Stimulated activated CD8-positive, alpha-beta memory T cell treated with anti-CD3 and anti-CD28 coated beads, Interleukin-15, amount 100 ng/mL, for 48 hours (primary cell): ENCODE measurements around the gene FCGBP.
A peak's percentile ranks its signal among the peaks of the same experiment; 100 is the strongest.

ENCODE experiments used
- DNase-seq, 2 donors: peaks; one replicate each; pipeline ENCODE4 v3.0.0-alpha.2; 2020; ENCODE audit warnings: low read depth in 2 of 2

FCGBP gene

DNA sequence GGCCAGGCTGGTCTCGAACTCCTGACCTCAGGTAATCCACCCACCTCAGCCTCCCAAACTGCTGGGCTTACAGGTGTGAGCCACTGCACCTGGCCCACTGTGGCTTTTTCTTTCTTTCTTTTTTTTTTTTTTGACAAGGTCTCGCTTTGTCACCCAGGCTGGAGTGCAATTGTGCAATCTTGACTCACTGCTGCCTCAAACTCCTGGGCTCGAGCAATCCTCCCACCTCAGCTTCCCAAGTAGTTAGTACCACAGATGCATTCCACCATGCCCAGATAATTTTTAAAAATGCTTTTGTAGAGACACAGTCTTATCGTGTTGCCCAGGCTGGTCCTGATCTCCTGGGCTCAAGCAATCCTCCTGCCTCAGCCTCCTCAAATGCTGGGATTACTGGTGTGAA is 12.1 kb upstream of the FCGBP start:
- DNase-seq = no peak

DNA sequence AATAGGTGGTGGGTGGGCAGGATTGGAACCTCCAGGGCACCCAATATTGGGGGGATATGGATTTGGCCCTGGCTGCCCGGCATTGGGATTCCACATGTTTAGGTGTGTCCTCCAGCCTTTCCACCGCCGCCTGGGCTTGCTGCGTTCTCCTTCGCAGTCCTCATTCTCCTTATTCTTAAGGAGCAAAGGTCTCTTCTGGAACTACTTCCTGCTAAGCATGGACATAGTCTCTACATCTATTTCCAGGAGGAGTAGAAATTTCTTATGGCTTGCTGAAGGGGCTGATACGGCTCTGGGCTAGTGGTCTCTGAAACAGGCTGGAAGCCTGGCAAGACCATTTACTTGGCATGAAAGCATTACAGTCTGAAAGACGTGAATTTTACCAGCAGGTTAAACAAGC is 9.2 kb upstream of the FCGBP start:
- DNase-seq = no peak

- no peak for DNase-seq
Observed at GRCh38 chr19:39942366-39942730, 7.9 kb upstream of the FCGBP start.

GRCh38 chr19:39941615-39942365 is 7.4 kb upstream of the FCGBP start:
- DNase-seq = no peak

GRCh38 chr19:39941151-39941550 is 6.7 kb upstream of the FCGBP start:
- no peak for DNase-seq

DNA sequence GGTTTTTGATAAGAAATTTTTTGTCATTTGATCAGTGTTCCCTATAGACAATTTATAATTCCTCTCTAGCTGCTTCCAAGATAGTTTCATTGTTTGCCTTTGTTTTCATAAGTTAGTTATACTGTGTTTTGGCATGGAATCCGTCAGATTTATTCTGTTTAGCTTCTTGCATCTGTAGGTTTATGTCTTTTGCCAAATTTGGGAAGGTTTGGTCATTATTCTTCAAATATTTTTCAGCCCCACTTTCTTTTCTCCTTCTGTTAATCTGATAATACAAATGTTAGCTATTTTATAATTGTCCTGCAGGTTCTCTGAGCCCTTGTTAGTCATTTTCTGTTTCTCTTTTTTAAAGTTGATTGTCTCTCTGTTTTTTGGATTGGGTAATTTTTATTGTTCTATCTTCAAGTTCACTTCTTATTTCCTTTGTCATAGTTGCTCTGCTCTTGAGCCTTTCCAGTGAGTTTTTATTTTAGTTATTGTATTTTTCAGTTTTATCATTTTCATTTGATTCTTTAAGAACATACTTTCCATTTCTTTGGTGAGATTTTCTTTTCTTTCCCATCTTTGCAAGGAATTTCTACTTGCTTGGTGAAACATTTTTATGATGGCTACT is 5.9 kb upstream of the FCGBP start:
- DNase-seq = no peak

DNA sequence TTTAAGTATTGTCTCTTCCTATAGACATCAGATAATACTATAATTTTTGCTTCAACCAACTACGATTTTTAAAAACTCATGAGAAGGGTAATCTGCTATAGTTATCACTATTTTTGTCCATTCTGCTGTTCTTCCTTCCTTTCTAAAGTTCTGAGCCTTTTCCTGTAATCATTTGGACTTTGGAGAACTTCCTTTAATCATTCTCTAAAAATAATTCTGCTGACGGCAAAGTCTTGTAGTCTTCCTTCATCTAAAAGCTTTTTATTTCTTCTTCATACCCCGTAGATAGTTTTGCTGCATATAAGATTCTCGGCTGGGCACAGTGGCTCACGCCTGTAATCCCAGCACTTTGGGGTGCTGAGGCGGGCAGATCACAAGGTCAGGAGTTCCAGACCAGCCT is 5.1 kb upstream of the FCGBP start:
- DNase-seq = no peak

- no peak for DNase-seq
Observed at GRCh38 chr19:39937787-39938186, 3.4 kb upstream of the FCGBP start.

GRCh38 chr19:39937094-39937720 is 2.8 kb upstream of the FCGBP start:
- DNase-seq = peak; percentile 20 to 29

GRCh38 chr19:39936622-39937021 is 2.2 kb upstream of the FCGBP start:
- no peak for DNase-seq

DNA sequence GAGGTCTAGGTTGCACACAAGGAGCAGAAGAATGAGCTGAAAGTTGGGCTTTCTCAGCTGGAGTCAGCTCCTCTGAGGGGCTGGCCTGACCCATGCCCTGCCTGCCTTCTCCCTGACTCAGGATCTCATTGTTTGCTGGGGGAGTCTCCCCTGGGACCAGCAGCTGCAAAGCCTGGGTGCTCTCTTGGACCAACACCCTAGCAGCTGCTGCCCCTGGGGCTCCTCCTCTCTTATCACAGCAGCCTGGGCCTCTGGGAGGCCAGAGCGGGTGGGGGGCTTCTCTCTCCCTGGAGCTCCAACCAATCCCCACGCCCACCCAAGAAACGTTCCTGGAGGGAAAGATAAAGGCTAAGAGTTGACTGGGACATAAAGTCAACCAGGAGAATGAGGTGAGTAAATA is 1.6 kb upstream of the FCGBP start:
- DNase-seq = no peak

DNA sequence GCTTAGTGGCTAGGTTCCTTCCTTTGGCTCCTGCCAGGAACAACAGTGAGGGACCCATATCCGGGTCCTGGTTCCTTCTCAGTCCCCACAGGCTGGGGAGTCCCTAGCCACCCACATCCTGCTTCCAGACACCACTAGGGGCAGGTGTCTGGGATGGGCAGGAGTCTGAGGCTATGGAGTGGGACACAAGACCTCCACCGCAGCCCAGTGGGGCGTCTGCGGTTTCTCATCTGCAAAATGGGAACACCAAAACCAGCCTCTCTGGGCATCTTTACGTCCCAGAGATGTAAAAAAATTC is 879 bp upstream of the FCGBP start:
- no peak for DNase-seq

GRCh38 chr19:39929750-39930149 is 4.7 kb downstream of the FCGBP start:
- no peak for DNase-seq

DNA sequence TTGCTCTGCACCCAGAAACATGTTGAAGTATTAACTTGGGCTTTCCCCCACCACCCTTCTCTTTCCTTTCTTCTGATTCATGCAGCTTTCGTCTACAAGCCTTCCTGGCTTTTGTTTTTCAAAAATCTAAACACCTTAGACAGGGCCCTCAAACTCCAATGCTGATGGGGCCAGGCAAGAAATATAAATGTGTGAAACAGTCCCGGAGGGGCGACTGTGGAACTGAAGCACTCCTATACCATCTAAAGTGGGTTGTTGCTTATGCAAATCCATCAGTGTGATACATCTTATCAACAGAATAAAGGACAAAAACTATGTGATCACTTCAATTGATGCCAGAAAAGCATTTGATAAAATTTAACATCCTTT is 6.1 kb downstream of the FCGBP start:
- no peak for DNase-seq

- DNase-seq = no peak
Observed at GRCh38 chr19:39927524-39928356, 6.7 kb downstream of the FCGBP start.

DNA sequence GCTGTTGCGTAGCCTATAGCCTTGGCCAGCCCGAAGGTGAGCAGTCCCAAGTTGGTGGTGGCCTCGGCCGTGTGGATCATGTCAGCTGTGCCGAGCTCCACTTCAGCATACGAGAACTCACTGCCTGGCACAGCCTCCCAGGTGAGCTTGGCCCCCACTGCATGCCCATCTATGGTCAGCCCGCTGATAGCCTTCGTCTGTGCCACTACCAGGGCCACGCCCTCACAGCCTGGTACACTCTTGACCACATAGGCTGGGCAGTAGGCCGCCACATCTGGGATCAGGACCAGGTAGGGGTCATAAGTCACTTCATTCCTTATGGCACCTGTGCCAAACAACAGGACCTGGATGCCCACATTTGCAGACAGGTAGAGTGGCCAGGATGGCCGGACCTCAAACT is 7.4 kb downstream of the FCGBP start:
- DNase-seq = no peak

- DNase-seq = no peak
Observed at GRCh38 chr19:39926170-39926760, 8.2 kb downstream of the FCGBP start.

DNA sequence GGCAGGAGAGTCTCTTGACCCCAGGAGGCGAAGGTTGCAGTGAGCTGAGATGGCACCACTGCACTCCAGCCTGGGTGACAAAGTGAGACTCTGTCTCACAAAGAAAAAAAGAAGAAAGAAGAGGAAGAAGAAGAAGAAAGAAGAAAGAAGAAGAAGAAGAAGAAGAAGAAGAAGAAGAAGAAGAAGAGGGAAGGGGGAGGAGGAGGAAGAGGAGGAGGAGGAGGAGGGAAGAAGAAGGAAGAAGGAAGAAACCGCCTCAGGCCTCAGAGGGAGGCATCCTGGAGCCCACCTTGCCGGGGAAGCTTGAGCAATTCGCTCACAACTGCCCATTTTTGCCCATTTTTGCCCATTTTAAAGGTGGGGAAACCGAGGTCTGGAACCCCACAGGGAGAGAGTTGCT is 9.5 kb downstream of the FCGBP start:
- DNase-seq = no peak

GRCh38 chr19:39924389-39924788 is 10.0 kb downstream of the FCGBP start:
- DNase-seq = no peak

DNA sequence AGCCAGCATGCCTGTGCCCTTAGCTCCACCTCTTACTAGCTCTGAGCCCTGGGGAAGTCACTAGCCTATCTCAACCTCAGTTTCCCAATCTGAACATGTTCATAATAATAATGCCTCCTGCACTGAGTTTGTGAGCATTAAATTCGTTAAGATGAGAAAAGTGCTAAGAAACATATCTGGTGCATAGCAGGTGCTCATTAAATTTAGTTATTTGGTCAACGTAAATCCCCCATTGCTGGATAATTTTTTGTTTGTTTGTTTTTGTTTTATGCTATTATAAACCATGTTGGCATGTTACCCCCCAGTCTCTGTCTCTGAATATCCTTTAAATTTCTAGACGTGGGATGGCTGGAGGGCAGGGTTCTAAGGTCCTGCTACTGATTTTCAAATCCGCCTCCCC is 10.6 kb downstream of the FCGBP start:
- DNase-seq = no peak

GRCh38 chr19:39919976-39920375 is 14.5 kb downstream of the FCGBP start:
- DNase-seq = no peak

DNA sequence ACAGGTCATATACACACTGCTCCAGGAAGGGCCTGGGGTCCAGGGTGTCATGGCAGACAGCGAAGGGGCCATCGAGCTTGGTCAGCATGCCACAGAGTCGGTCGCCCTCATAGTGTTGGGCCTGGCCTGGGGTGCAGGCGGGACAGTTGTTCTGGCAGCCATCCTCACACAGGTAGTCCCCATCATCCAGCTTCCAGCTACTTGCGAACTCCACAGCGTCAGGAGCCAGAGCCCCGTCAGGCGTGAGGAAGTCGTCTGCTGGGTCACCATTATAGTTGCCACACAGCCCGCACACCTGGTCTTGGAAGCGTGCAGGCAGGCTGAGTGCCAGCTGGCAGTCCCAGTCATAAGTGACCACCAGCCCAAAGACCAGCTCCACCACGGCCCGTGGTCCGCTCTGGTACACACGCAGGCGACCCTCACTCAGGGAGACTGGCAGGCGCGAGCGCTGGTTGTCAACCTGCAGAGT is 16.2 kb downstream of the FCGBP start:
- no peak for DNase-seq
